B cell (primary cell): ENCODE measurements around the gene SDC1. TPM values are rescaled to one million over a fixed set of nuclear protein-coding genes. Genes with fewer than 3 reads are reported as not detected.

Experiments used
- ATAC-seq: fragments of 200-7000 bp; cut with Tn5 transposase; one replicate; pipeline ENCODE4 v1.10.0; 2021; ENCODE audit warnings: low read depth, mild to moderate bottlenecking, moderate number of reproducible peaks, moderate library complexity
- CTCF ChIA-PET: fragments of 350-600 bp; sonication (Branson Sonifier 250); formaldehyde crosslinking; loops from one replicate; lab custom pipeline; 2021; ENCODE audit warnings: antibody characterized with exemption, inconsistent platforms; lab: Charles Lee
- POLR2A ChIA-PET: fragments of 350-600 bp; sonication (Branson Sonifier 250); formaldehyde crosslinking; loops from one replicate; lab custom pipeline; 2021; ENCODE audit warnings: antibody characterized with exemption; lab: Charles Lee
- DNase-seq: peaks from one replicate; pipeline ENCODE4 v3.0.0; 2013
- H2AFZ ChIP-seq: 2 replicates; pipeline ENCODE4 v1.6.1; 2012; ENCODE audit warnings: mild to moderate bottlenecking, low read depth, low read length; ENCODE audit not compliant: insufficient read depth, poor library complexity, severe bottlenecking
- H3K27ac ChIP-seq, 2 donors: 1 replicate in 1 of 2; 2 replicates in 1 of 2; pipeline ENCODE4 v1.5.1; 2012 to 2013; ENCODE audit warnings: low read length in 2 of 2, mild to moderate bottlenecking in 2 of 2, moderate library complexity in 1 of 2
- H3K27me3 ChIP-seq, 4 experiments: fragments of 200-600 bp in 1 of 4; sonication (generic) in 1 of 4; replicated peaks in 1 of 4; 1 replicate in 2 of 4; 2 replicates in 2 of 4; pipeline versions ENCODE4 v1.6.1 to v1.7.0; 2013 to 2016; ENCODE audit warnings: low read length in 3 of 4, mild to moderate bottlenecking in 2 of 4, mixed read lengths in 1 of 4, moderate library complexity in 1 of 4; ENCODE audit not compliant: insufficient read depth in 4 of 4, control insufficient read depth in 3 of 4; ENCODE audit errors: control extremely low read depth in 1 of 4
- H3K36me3 ChIP-seq, 2 experiments: replicated peaks in 1 of 2; 1 replicate in 1 of 2; 2 replicates in 1 of 2; pipeline versions ENCODE4 v1.6.1 to v1.7.1; 2013; ENCODE audit warnings: low read length in 1 of 2; ENCODE audit not compliant: insufficient read depth in 2 of 2, control insufficient read depth in 1 of 2; ENCODE audit errors: control extremely low read depth in 1 of 2, extremely low read depth in 1 of 2
- H3K4me1 ChIP-seq, 2 donors: fragments of 200-600 bp in 1 of 2; sonication (generic) in 1 of 2; 1 replicate in 1 of 2; 2 replicates in 1 of 2; pipeline versions ENCODE4 v1.5.1 to v1.6.1; 2013 to 2017; ENCODE audit warnings: low read length in 2 of 2; ENCODE audit not compliant: control insufficient read depth in 2 of 2, insufficient read depth in 2 of 2
- H3K4me2 ChIP-seq: replicated peaks from 2 replicates; pipeline ENCODE3; 2012; ENCODE audit warnings: mild to moderate bottlenecking, low read depth, low read length; ENCODE audit not compliant: poor library complexity, severe bottlenecking
- H3K4me3 ChIP-seq, 5 experiments: fragments of 200-600 bp in 1 of 5; sonication (generic) in 1 of 5; 1 replicate in 3 of 5; 2 replicates in 2 of 5; pipeline versions ENCODE4 v1.5.1 to v1.7.0; 2011 to 2016; ENCODE audit warnings: low read length in 4 of 5, mild to moderate bottlenecking in 4 of 5, low read depth in 2 of 5, control low read depth in 1 of 5, moderate library complexity in 1 of 5; ENCODE audit not compliant: insufficient read depth in 1 of 5; ENCODE audit errors: control extremely low read depth in 1 of 5, extremely low read depth in 1 of 5
- H3K79me2 ChIP-seq: fragments of 200-600 bp; sonication (generic); one replicate; pipeline ENCODE4 v1.6.0; 2016; ENCODE audit warnings: low read length; ENCODE audit not compliant: control insufficient read depth, insufficient read depth
- H3K9ac ChIP-seq: fragments of 200-600 bp; sonication (generic); 2 replicates; pipeline ENCODE4 v1.6.1; 2017; ENCODE audit warnings: mild to moderate bottlenecking, low read length, moderate library complexity
- H3K9me3 ChIP-seq, 3 donors: one replicate each; pipeline versions ENCODE4 v1.6.1 to v1.7.1; 2013; ENCODE audit warnings: low read length in 2 of 3; ENCODE audit not compliant: control insufficient read depth in 2 of 3, insufficient read depth in 1 of 3; ENCODE audit errors: control extremely low read depth in 1 of 3
- H4K20me1 ChIP-seq: 2 replicates; pipeline ENCODE4 v1.6.0; 2012; ENCODE audit warnings: mild to moderate bottlenecking, low read length; ENCODE audit not compliant: insufficient read depth, control insufficient read depth, poor library complexity, severe bottlenecking
- H3K27ac Mint-ChIP-seq: one replicate; pipeline ENCODE4 v1.8.0; 2021; ENCODE audit warnings: mixed read lengths
- H3K27me3 Mint-ChIP-seq: one replicate; pipeline ENCODE4 v1.8.0; 2021; ENCODE audit warnings: mixed read lengths
- H3K4me1 Mint-ChIP-seq: one replicate; pipeline ENCODE4 v1.8.0; 2021; ENCODE audit warnings: mixed read lengths
- H3K4me3 Mint-ChIP-seq: one replicate; pipeline ENCODE4 v1.8.0; 2021; ENCODE audit warnings: mixed read lengths
- H3K9me3 Mint-ChIP-seq: one replicate; pipeline ENCODE4 v1.8.0; 2022; ENCODE audit warnings: mixed read lengths; ENCODE audit not compliant: insufficient read depth
- CTCF ChIP-seq: fragments of 200-600 bp; IDR thresholded peaks from one replicate; pipeline ENCODE4 v1.8.0; 2022; ENCODE audit warnings: antibody characterized with exemption, mild to moderate bottlenecking
- EZH2 ChIP-seq: IDR thresholded peaks from 2 replicates; pipeline ENCODE4 v1.6.1; 2012; ENCODE audit warnings: borderline replicate concordance, low read depth, mild to moderate bottlenecking, moderate library complexity, low read length; ENCODE audit not compliant: insufficient read depth, poor library complexity, severe bottlenecking
- WGBS: methylation state at CpG from one replicate; pipeline ENCODE4 v1.1.5; 2013; ENCODE audit warnings: missing lambda C conversion rate; ENCODE audit not compliant: insufficient coverage; 5-methylcytosine and 5-hydroxymethylcytosine counted together
- intact Hi-C: fragments of 100-400 bp; cut with micrococcal nuclease; formaldehyde crosslinking; loops from one replicate; pipeline ENCODE4 v1.10.0; 2022
- polyA plus RNA-seq: library from polyadenylated mRNA; depleted of rRNA; stranded (reverse); fragments of >200 nt; gene quantifications from 2 replicates; pipeline ENCODE4 v1.2.3, GENCODE V29; 2012
- total RNA-seq, 2 donors: library from RNA; stranded (reverse); fragments of 120-200 nt in 1 of 2; gene quantifications; 1 replicate in 1 of 2; 2 replicates in 1 of 2; pipeline versions ENCODE4 v1.2.3 to v1.2.4, GENCODE V29; 2013 to 2022

SDC1 gene
- total and polyA plus RNA-seq, 2 donors (not counting 1 experiment from before 2014, with no cell fraction given), result 0.22 TPM; not detected in 1

DNA sequence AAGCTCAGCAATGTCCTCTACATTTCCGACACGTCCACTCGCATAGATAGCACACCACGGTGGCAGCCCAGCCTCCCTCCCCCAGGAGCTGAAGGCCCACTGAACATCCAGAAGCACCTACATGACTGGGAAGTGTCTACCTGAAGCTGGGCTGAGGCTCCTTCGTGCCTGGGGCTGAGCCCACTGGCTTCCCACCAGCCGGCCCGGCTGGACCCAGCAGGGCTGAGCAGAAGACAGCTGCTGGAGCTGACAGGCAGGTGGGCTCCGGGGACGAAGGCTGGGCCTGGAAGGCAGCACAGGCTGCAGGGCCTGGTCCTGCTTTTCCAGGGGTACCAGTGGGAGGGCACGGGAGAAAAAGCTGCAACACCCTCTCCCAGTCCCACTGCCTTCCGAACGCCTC lies 13.5 kb downstream of the SDC1 start:
- no peak for ATAC-seq
- H3K36me3 ChIP-seq, result no peaks in the 10 kb centered on the region
- whole genome bisulfite sequencing, result 87% methylated on average over 12 of the region's 12 CpGs
- H3K4me2 ChIP-seq, result no peak overlapping the region
- TF ChIP-seq EZH2 (no peak), CTCF (no peak)
- no peaks in the 10 kb centered on the region for H3K79me2 ChIP-seq
- no peak for DNase-seq
- no peak overlapping the region for H3K9ac ChIP-seq
- Mint-ChIP-seq H3K9me3 (no peaks in the 10 kb centered on the region), H3K4me3 (no peak overlapping the region), H3K27me3 (no peaks in the 10 kb centered on the region), H3K4me1 (peaks cover 7% of the 10 kb centered on the region), H3K27ac (no peak overlapping the region)
- H3K27me3 ChIP-seq, result no peaks in the 10 kb centered on the region
- ChIA-PET CTCF (no interaction called here), POLR2A (no interaction called here)
- intact Hi-C loops, result no loop called here
- no peak overlapping the region for H3K4me3 ChIP-seq
- no peak overlapping the region for H2AFZ ChIP-seq
- no peaks in the 10 kb centered on the region for H3K9me3 ChIP-seq
- H3K4me1 ChIP-seq, result no peaks in the 10 kb centered on the region
- no peak overlapping the region for H3K27ac ChIP-seq
- no peaks in the 10 kb centered on the region for H4K20me1 ChIP-seq

GRCh38 chr2:20210462-20210861 lies 14.5 kb downstream of the SDC1 start:
- Histone ChIP-seq H3K4me2 (no peak overlapping the region), H3K9me3 (no peaks in the 10 kb centered on the region), H3K9ac (no peak overlapping the region), H3K27ac (no peak overlapping the region), H3K36me3 (no peaks in the 10 kb centered on the region), H4K20me1 (no peaks in the 10 kb centered on the region), H3K27me3 (no peaks in the 10 kb centered on the region), H3K79me2 (no peaks in the 10 kb centered on the region), H3K4me3 (no peak overlapping the region), H2AFZ (no peak overlapping the region), H3K4me1 (no peaks in the 10 kb centered on the region)
- WGBS, result 34% methylated on average over 8 of the region's 8 CpGs
- Mint-ChIP-seq H3K4me1 (peaks cover 7% of the 10 kb centered on the region), H3K4me3 (no peak overlapping the region), H3K27ac (no peak overlapping the region), H3K27me3 (no peaks in the 10 kb centered on the region), H3K9me3 (no peaks in the 10 kb centered on the region)
- no peak for TF ChIP-seq EZH2
- no peak for TF ChIP-seq CTCF
- ChIA-PET POLR2A (no interaction called here), CTCF (no interaction called here)
- intact Hi-C loops, result no loop called here
- DNase-seq (no peak), ATAC-seq (no peak)
